ENCODE results near the gene ZNF385B.

The ZNF385B gene

DNA sequence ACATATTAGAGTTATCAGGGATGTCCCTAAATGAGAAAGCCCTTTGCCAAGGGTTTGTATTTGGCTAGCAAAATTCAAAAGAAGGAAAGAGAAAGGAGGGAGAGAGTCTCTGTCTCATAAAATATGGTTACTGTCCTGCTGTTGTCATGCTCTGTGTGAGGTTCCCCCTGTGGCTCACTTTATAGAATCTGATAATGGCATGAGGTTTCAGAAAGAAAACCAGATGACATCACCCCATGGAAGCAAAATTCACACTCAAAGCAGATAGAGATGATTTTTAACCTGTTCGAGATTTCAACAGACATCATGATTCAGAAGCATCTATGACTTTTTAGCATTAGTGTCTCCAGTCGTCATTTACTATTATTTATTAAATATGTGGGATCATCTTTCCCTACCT lies 431.8 kb downstream of the ZNF385B start:
- DNase-seq = no peak

DNA sequence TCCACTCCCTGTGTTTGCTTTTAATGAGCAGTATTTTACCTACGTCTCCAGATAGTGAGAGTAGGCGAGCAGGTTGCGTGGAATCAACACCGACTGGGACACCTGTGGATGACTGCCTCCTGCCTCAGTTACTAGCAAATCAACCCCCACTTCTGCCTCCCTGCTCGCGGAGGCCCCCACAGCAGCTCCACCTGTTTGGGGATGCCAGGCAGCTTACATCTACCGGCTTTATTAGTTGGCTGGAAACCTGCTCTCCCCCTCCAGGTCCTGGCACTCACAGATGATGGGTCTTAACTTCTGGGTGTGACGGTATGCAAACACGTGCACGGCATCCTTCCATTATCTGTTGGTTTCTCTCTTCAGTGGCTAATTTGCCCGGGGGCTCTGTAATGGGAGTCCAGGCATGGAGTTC lies 432.3 kb downstream of the ZNF385B start:
- DNase-seq = no peak

DNA sequence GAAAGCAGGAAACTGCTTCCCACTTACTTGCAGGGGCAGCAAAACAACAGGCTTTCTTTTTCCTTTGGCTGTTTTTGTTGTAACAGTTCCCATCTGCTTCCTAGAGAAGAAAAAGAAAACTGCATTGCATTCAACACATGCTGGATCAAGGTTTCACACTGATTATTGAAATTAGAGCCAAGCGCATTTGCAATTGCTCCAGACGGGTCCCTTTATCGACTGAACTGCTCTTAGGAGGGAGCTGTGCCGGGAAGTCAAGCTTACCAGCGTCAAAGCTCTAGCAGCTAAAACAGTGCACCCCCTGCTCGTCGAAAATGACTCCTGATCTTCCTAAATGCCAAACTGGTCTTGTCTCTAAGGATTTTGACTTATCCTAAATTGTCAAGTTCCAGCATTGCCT lies 432.8 kb downstream of the ZNF385B start:
- DNase-seq = no peak

DNA sequence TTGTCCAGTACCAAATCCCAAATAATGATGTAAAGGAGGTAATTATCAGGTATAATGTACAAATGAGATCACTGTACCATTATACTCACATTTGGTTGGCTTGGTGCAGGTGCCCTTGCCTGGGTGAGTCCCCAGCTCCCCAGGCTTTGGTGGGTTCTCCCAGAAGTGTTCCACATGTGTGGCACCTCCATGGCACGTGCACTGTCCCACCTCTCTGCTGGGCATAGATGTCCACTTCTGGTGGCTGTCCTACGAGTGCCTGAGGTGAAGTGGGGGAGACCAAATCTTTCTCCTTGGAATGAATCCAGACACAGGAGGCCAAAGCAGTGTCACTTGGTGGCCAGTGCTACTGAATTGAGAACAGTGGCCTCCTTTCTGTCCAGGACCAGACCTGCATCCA lies 434.3 kb downstream of the ZNF385B start:
- DNase-seq = no peak

DNA sequence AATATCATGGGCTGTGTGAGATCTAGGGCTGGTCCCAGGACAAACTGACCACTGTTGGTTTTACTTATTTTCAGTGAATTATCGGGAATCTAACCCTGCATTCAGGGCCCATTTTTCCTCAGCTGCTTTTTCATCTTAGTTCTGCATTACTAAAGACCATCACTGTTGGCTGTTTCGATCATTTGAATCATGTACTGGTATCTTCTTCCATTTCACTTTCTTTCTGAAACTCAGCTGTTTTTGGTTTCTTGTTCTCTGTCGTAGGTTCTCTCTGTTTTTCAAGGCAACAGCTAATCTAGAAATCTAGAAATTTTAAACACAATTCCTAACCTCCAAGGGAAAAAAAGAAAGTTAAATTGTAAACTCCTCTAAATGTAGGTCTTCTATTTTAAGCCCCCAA lies 436.8 kb downstream of the ZNF385B start:
- DNase-seq = no peak

DNA sequence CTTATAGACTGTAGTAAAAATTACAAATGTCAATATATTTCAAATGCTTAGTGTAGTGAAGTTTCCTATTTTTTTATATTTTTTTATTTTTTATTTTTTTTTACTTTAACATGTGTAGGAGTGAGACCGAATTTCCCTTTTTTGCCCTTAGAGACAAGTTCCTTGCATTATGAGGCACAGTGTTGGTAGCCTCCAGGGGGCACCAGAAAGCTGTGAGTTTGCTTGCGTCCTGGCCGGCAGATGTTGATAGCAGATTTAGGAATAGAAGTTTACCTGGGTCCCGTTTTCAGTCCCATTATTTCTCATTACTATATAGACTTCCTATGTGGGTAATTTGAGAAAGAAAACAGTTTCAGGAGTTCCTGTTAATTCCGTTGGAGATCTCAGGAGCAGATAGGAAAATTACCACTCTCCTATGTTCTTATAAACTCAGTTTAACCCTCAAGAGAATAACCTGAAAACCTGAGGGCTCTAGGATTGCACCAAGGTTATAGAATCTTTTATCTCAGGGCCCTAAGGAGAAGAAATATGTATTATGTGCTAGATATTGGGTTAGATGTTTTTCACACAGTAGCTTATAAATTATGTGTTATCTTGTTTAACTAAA lies 439.3 kb downstream of the ZNF385B start:
- peak; percentile 46 for DNase-seq

DNA sequence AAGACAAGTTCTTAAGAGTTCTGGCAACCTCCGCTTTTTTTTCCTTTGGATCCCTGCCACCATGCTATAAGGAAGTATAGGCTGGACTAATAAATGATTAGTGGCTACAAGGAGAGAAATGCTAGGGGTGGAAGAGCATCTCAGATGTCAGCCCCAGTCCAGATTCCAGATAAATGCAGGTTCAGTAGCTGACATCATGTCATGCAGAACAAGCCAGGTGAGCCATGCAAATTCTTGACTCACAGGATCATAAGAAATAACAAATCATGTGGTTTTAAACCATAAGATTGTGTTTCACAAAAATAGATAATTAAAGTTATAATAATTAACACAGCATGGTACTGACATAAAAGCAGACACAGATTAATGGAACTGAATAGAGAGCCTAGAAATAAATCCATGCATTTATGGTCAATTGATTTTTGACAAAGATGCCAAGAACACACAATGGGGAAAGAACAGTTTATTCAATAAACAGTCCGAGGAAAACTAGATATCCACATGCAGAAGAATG lies 443.9 kb downstream of the ZNF385B start:
- no peak for DNase-seq

DNA sequence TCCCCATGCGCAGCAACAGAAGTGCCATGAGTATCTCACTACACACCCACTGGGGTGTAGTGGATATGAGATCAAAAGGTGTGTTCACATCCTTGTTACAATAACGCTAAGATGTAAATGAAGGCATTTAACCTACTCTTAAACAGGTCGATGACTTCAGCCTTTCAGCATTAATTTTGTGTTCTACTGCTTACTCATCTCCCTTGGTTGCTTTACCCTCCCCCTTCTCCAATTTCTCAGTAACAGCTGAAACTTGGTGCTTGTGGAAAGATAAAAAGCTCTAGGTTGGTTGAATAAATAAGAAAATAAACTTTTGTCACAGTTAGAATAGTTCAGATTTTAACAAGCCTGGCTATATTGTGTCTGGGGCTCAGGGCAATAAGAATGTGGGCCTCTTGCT lies 449.3 kb downstream of the ZNF385B start:
- DNase-seq = no peak

DNA sequence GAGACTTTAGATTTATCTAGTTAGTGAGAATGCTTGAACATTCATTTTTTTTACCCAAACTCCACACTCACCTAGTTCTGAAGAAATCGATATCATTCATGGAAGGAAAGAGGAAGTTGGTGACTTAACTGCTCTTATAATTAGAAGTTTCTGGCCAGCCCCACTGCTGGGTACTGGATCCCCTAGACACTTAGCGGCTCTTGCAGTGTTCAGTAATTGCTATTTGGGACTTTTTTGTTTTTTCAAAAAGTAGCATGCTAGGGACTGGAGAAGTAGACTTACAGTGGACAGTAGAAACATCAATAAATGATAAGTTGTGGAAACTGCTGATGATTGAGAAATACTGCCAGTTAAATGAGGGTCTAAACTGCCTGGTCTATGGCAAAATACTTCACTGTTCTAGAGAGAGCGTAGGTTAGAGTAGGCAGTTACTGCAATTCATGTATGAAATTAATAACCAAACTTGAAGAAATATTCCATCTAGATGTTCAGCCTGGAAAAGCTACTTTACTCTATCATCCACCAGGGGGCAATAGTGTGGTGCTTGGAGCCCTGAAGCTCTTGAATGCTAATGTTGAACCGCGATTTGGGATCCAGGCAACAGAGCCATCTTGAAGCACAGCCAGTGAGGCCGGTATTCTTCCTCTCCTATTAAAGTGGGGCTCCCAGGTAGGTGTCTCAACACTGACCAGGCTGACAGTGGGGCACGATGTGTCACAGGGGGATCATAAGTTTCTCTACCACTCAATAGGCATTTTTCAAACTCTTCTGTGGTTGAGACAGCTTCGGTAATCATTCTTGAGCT lies 450.7 kb downstream of the ZNF385B start:
- DNase-seq = peak; percentile 19

DNA sequence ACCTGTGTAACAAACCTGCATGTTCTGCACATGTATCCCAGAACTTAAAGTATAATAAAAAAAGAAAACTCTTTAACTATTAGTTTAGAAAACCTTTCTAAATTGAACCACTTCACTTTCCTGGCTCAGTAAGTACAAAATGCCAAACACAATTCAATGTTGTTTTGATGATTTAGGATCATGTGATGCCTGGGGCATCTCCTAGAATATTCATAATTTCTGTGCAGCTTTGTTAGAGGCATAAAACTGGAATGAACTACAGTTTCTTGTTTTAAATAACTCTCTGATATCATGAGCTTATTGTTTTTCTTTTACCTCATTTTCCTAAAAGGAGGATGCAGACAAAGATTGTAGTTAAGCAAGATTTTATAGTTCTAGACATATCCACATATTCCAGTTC lies 457.8 kb downstream of the ZNF385B start:
- no peak for DNase-seq

DNA sequence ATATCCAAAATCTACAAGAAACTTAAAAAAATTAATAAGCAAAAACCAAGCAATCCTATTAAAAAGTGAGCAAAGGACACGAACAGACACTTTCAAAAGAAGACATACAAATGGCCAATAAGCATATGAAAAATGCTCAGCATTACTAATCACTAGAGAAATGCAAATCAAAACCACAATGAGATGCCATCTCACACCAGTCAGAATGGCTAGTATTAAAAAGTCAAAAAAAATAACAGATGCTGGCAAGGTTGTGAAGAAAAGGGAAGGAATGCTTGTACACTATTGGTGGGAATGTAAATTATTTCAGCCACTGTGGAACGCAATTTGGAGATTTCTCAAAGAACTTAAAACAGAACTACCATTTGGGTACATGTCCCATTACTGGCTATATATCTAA lies 467.9 kb downstream of the ZNF385B start:
- no peak for DNase-seq

All from stimulated activated CD4-positive, alpha-beta T cell treated with anti-CD3 and anti-CD28 coated beads, Interleukin-4, amount 100 ng/mL, for 24 hours (primary cell).